Small intestine (tissue), 7 donors: ENCODE measurements around the gene GNG11. TPM values are rescaled to one million over a fixed set of nuclear protein-coding genes. Genes with fewer than 3 reads are reported as not detected.
A peak's percentile ranks its signal among the peaks of the same experiment; 100 is the strongest.
"Not testable (repeated sequence)": the region's sequence is repeated elsewhere in the genome, so short reads cannot be mapped to it uniquely, and the experiment has no call there.

Source experiments
- DNase-seq, 2 donors: peaks; one replicate each; pipeline versions ENCODE4 v3.0.0 to v3.0.0-alpha.2; 2013
- FAIRE-seq: peaks from 2 replicates; lab custom pipeline; 2012; peaks lifted over from hg19 to GRCh38; lab: Jason Lieb, UNC
- H3K27ac ChIP-seq, 3 donors: one replicate each; pipeline ENCODE4 v1.5.1; 2013; ENCODE audit warnings: low read length in 2 of 3, mild to moderate bottlenecking in 2 of 3, control low read depth in 1 of 3, inconsistent platforms in 1 of 3, low read depth in 1 of 3, moderate library complexity in 1 of 3
- H3K27me3 ChIP-seq, 3 donors: one replicate each; pipeline ENCODE4 v1.6.1; 2013; ENCODE audit warnings: low read length in 3 of 3, inconsistent platforms in 1 of 3; ENCODE audit not compliant: control insufficient read depth in 3 of 3, insufficient read depth in 3 of 3
- H3K36me3 ChIP-seq, 3 donors: one replicate each; pipeline ENCODE4 v1.6.1; 2013; ENCODE audit warnings: low read length in 3 of 3, inconsistent platforms in 1 of 3, low read depth in 1 of 3, mild to moderate bottlenecking in 1 of 3, moderate library complexity in 1 of 3; ENCODE audit not compliant: control insufficient read depth in 3 of 3, insufficient read depth in 2 of 3
- H3K4me1 ChIP-seq, 3 donors: one replicate each; pipeline ENCODE4 v1.6.1; 2013; ENCODE audit warnings: low read length in 2 of 3, inconsistent platforms in 1 of 3, low read depth in 1 of 3, mild to moderate bottlenecking in 1 of 3, moderate library complexity in 1 of 3; ENCODE audit not compliant: control insufficient read depth in 3 of 3, insufficient read depth in 2 of 3
- H3K4me3 ChIP-seq, 3 donors: one replicate each; pipeline ENCODE4 v1.5.1; 2013; ENCODE audit warnings: low read length in 3 of 3, control low read depth in 1 of 3, inconsistent platforms in 1 of 3, low read depth in 1 of 3, mild to moderate bottlenecking in 1 of 3, moderate library complexity in 1 of 3
- H3K9me3 ChIP-seq, 2 donors: one replicate each; pipeline ENCODE4 v1.6.1; 2013; ENCODE audit warnings: low read depth in 1 of 2, low read length in 1 of 2; ENCODE audit not compliant: control insufficient read depth in 2 of 2, insufficient read depth in 1 of 2
- WGBS, 3 donors: extraction: QIAGEN DNeasy Blood & Tissue Kit; methylation state at CpG; one replicate each; pipeline ENCODE4 v1.1.7; 2013; 5-methylcytosine and 5-hydroxymethylcytosine counted together
- polyA plus RNA-seq, 4 donors: library from polyadenylated mRNA; stranded (reverse) in 3 of 4; unstranded in 1 of 4; fragments of 200-250 nt in 3 of 4; fragments of 120-200 nt in 1 of 4; gene quantifications; one replicate each; pipeline versions ENCODE4 v1.2.1 to v1.2.3, GENCODE V29; 2013
- donor health status: healthy with polysubstance abuse.
- donor health status: control.
- donor health status: control.
- donor health status: Bipolar disorder and iron deficiency.
- donor health status: healthy.

Gene GNG11
- polyA plus RNA-seq, 4 donors: 2.0 to 18.6 (median 13.7) TPM

DNA sequence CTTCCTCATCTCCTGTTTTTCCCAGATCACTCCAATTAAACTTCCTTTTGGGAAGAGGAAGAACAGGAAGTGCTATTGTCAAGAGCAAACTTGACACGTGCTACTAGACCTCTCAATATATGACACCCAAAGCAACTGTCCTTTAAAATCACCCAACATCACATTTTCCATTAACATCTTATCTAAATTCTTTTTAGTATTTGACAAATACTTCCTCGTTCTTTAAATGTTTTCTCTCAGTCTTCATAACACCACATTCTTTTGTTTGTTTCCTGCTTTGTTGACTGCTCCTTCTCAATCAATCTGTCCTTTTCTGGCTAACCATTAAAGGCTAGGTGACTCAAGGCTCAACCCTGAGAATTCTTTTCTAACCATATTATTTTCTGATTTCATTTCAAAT is 23.9 kb upstream of the GNG11 start:
- no peaks in the 10 kb centered on the region for H3K36me3 ChIP-seq
- FAIRE-seq: no peak
- no peak overlapping the region for H3K4me3 ChIP-seq
- H3K4me1 ChIP-seq: peaks cover 0 to 15% (median 0%) of the 10 kb centered on the region in 3 donors
- no peaks in the 10 kb centered on the region for H3K9me3 ChIP-seq
- no peak overlapping the region for H3K27ac ChIP-seq
- no peak for DNase-seq
- H3K27me3 ChIP-seq: no peaks in the 10 kb centered on the region
- 26 to 61% (median 29%) methylated on average over 2 of the region's 2 CpGs for WGBS, 3 donors

- no peaks in the 10 kb centered on the region for H3K4me1 ChIP-seq
- no peaks in the 10 kb centered on the region for H3K27me3 ChIP-seq
- WGBS, 3 donors: 85 to 96% (median 89%) methylated on average over 1 of the region's 1 CpG
- H3K4me3 ChIP-seq: no peak overlapping the region
- H3K9me3 ChIP-seq: no peaks in the 10 kb centered on the region
- FAIRE-seq: no peak
- H3K36me3 ChIP-seq: no peaks in the 10 kb centered on the region
- DNase-seq: peak; percentile 31 to 54
- H3K27ac ChIP-seq: no peak overlapping the region
Measured at GRCh38 chr7:93902777-93903423, 18.6 kb upstream of the GNG11 start.

GRCh38 chr7:93906267-93906666 is 15.3 kb upstream of the GNG11 start, which contains the start of gene GNGT1:
Gene GNGT1, plus strand, starts transcription at chr7:93906567. Its CDS starts 180 bp downstream, at chr7:93906747.
- Histone ChIP-seq H3K4me3 (no peak within 1 kb of the TSS), H3K9me3 (no peaks in the 10 kb centered on the region), H3K27me3 (no peaks in the 10 kb centered on the region), H3K27ac (no peak within 1 kb of the TSS), H3K36me3 (no peaks in the 10 kb centered on the region), H3K4me1 (no peaks in the 10 kb centered on the region)
- 82 to 88% (median 87%) methylated on average over 3 of the region's 3 CpGs for WGBS, 3 donors
- FAIRE-seq (no peak), DNase-seq (no peak)

GRCh38 chr7:93910076-93910994 is 11.2 kb upstream of the GNG11 start:
- Histone ChIP-seq H3K36me3 (no peaks in the 10 kb centered on the region), H3K4me1 (no peaks in the 10 kb centered on the region), H3K4me3 (no peak overlapping the region), H3K27me3 (no peaks in the 10 kb centered on the region), H3K27ac (no peak overlapping the region), H3K9me3 (no peaks in the 10 kb centered on the region)
- 44 to 70% (median 61%) methylated on average over 3 of the region's 3 CpGs for WGBS, 3 donors
- no peak for FAIRE-seq
- DNase-seq: no peak

- H3K9me3 ChIP-seq, FAIRE-seq, H3K36me3 ChIP-seq, H3K27me3 ChIP-seq, H3K4me1 ChIP-seq, DNase-seq, H3K27ac ChIP-seq, H3K4me3 ChIP-seq: not testable (repeated sequence)
- 64 to 87% (median 79%) methylated on average over 2 to 3 of the region's 3 CpGs for WGBS, 3 donors
Measured at GRCh38 chr7:93911242-93911641, 10.3 kb upstream of the GNG11 start.

GRCh38 chr7:93911661-93912060 is 9.9 kb upstream of the GNG11 start:
- not testable (repeated sequence) for H3K9me3 ChIP-seq, H3K27me3 ChIP-seq, H3K4me3 ChIP-seq, H3K36me3 ChIP-seq, H3K4me1 ChIP-seq, DNase-seq, FAIRE-seq, H3K27ac ChIP-seq

DNA sequence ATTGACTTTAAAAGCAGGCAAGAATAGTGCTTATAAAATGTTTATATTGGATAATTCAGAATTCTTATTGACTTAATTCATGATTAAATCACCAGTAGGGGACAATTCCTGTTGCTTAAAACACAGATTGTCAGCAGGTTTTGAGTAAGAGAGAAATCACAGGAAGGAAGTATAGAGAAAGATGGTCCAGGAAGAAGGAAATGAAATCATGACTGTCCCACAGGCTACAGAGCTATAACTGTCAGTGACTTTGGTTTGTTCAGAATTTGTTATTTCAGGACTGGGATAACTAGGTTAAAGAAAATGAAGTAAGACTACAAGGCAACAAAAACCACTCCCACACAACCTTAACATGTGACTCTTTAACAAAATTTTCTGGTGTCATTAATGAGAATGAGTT is 8.3 kb upstream of the GNG11 start:
- Histone ChIP-seq H3K36me3 (no peaks in the 10 kb centered on the region), H3K27me3 (no peaks in the 10 kb centered on the region), H3K4me3 (no peak overlapping the region), H3K4me1 (no peaks in the 10 kb centered on the region), H3K9me3 (no peaks in the 10 kb centered on the region), H3K27ac (no peak overlapping the region)
- FAIRE-seq: no peak
- DNase-seq: no peak

GRCh38 chr7:93914581-93915066 is 6.9 kb upstream of the GNG11 start:
- Histone ChIP-seq H3K4me1 (no peaks in the 10 kb centered on the region), H3K9me3 (no peaks in the 10 kb centered on the region), H3K36me3 (no peaks in the 10 kb centered on the region), H3K27ac (no peak overlapping the region), H3K4me3 (no peak overlapping the region), H3K27me3 (no peaks in the 10 kb centered on the region)
- FAIRE-seq (no peak), DNase-seq (no peak)
- WGBS, 3 donors: 31 to 60% (median 34%) methylated on average over 7 of the region's 7 CpGs
